K562 (cell line): ENCODE measurements around the gene MON1A. TPM values are rescaled to one million over a fixed set of nuclear protein-coding genes. Genes with fewer than 3 reads are reported as not detected.

Source experiments
- ARID1B ChIP-seq: fragments of 450-650 bp; IDR thresholded peaks from 2 replicates; pipeline ENCODE4 v1.6.1; 2016; ENCODE audit warnings: antibody characterized with exemption, mild to moderate bottlenecking, inconsistent platforms
- BDP1 ChIP-seq: IDR thresholded peaks from 3 replicates; pipeline ENCODE4 v1.6.1; 2011; ENCODE audit not compliant: insufficient read length, insufficient read depth
- CUX1 ChIP-seq: fragments of 200-800 bp; sonication (Bioruptor generic); IDR thresholded peaks from 2 replicates; pipeline ENCODE4 v1.6.1; 2016; ENCODE audit warnings: missing genetic modification characterization, missing compliant biosample characterization
- EGR1 ChIP-seq: fragments of 450-650 bp; conservative IDR thresholded peaks from 2 replicates; pipeline ENCODE4 v1.6.1; 2017; ENCODE audit warnings: mild to moderate bottlenecking
- JUN ChIP-seq, 2 experiments: sonication (generic) in 1 of 2; formaldehyde crosslinking in 1 of 2; IDR thresholded peaks; 2 replicates each; pipeline versions ENCODE4 v1.6.1 to v1.8.0; 2012 to 2022; ENCODE audit warnings: borderline replicate concordance in 2 of 2, mild to moderate bottlenecking in 2 of 2, improper control_type of control experiment in 1 of 2, low read depth in 1 of 2, low read length in 1 of 2, missing genetic modification reagents in 1 of 2
- LEF1 ChIP-seq: fragments of 450-650 bp; IDR thresholded peaks from 2 replicates; pipeline ENCODE4 v1.6.1; 2016; ENCODE audit warnings: mild to moderate bottlenecking
- MECOM ChIP-seq: fragments of 250-450 bp; sonication (Bioruptor Pico); IDR thresholded peaks from 2 replicates; pipeline ENCODE4 v1.8.0; 2022; ENCODE audit warnings: inconsistent platforms
- RBBP5 ChIP-seq: fragments of 200-600 bp; sonication (generic); IDR thresholded peaks from 2 replicates; pipeline ENCODE4 v1.6.1; 2012; ENCODE audit warnings: borderline replicate concordance, mild to moderate bottlenecking, low read length, control low read depth, inconsistent platforms; ENCODE audit not compliant: insufficient read depth, poor library complexity, severe bottlenecking
- SP1 ChIP-seq: sonication (generic); formaldehyde crosslinking; IDR thresholded peaks from 2 replicates; pipeline ENCODE4 v1.8.1; 2022; ENCODE audit warnings: mild to moderate bottlenecking, missing genetic modification reagents
- SUPT5H ChIP-seq: fragments of 450-650 bp; IDR thresholded peaks from 2 replicates; pipeline ENCODE4 v1.6.1; 2016
- TCFL5 ChIP-seq: fragments of 250-450 bp; sonication (Bioruptor Pico); conservative IDR thresholded peaks from 2 replicates; pipeline ENCODE4 v1.6.1; 2021; ENCODE audit warnings: mild to moderate bottlenecking, moderate library complexity, matching md5 sums
- THRA ChIP-seq: fragments of 450-650 bp; IDR thresholded peaks from 2 replicates; pipeline ENCODE4 v1.6.1; 2017; ENCODE audit warnings: mild to moderate bottlenecking, moderate library complexity
- XRCC4 ChIP-seq: IDR thresholded peaks from one replicate; pipeline ENCODE4 v1.6.1; 2011; ENCODE audit not compliant: insufficient read depth, insufficient read length; ENCODE audit errors: extremely low read depth
- ZBTB9 ChIP-seq: fragments of 450-650 bp; formaldehyde crosslinking; IDR thresholded peaks from 2 replicates; pipeline ENCODE4 v1.4.0; 2020; ENCODE audit warnings: mild to moderate bottlenecking, moderate library complexity
- ZFP30 ChIP-seq: fragments of 250-450 bp; sonication (Bioruptor Pico); IDR thresholded peaks from 2 replicates; pipeline ENCODE4 v1.8.0; 2022; ENCODE audit warnings: moderate library complexity, mild to moderate bottlenecking, inconsistent platforms, borderline replicate concordance
- ZNF174 ChIP-seq: fragments of 250-450 bp; sonication (Bioruptor Pico); IDR thresholded peaks from 2 replicates; pipeline ENCODE4 v1.4.0; 2020; ENCODE audit warnings: mild to moderate bottlenecking
- ZNF785 ChIP-seq: fragments of 250-450 bp; sonication (Bioruptor Pico); IDR thresholded peaks from 2 replicates; pipeline ENCODE4 v1.4.0; 2020; ENCODE audit warnings: mild to moderate bottlenecking
- ZNF79 ChIP-seq: fragments of 250-450 bp; sonication (Bioruptor Pico); IDR thresholded peaks from 2 replicates; pipeline ENCODE4 v1.4.0; 2020; ENCODE audit warnings: low read depth, mild to moderate bottlenecking, moderate library complexity
- polyA plus RNA-seq, 8 experiments: library from polyadenylated mRNA; depleted of rRNA in 4 of 8; stranded (reverse) in 5 of 8; unstranded in 3 of 8; fragments of >200 nt; fragmentation: Nextera tagmentation in 2 of 8; fragmentation: Illumina TruSeq in 1 of 8; extraction: Ambion mirVana in 2 of 8; extraction: Trizol in 1 of 8; gene quantifications; 2 replicates each; pipeline versions ENCODE4 v1.2.1 to v1.2.3, GENCODE V29; 2011 to 2014; ENCODE audit warnings: inconsistent platforms in 1 of 8, missing spikeins in 1 of 8
- total RNA-seq, 7 experiments: library from RNA; depleted of rRNA in 6 of 7; stranded (reverse); fragments of >200 nt in 6 of 7; fragmentation: Illumina TruSeq in 2 of 7; extraction: Trizol in 2 of 7; gene quantifications; 2 replicates each; pipeline versions ENCODE4 v1.2.1 to v1.2.3, GENCODE V29; 2011 to 2021; ENCODE audit warnings: low replicate concordance in 1 of 7
- TF ChIP-seq, protein P1 (sequence below): sonication (generic); formaldehyde crosslinking; IDR thresholded peaks from 2 replicates; pipeline ENCODE4 v1.8.1; 2023; ENCODE audit warnings: mild to moderate bottlenecking, missing genetic modification reagents
- TF ChIP-seq, protein P2 (sequence below): sonication (generic); IDR thresholded peaks from 2 replicates; pipeline ENCODE4 v1.6.1; 2016

MON1A gene
- total and polyA plus RNA-seq, 9 of the 15 experiments (the other 6 are each of a cell fraction or from before 2014, with no cell fraction given) = 1.1 to 13.8 (median 6.8) TPM

DNA sequence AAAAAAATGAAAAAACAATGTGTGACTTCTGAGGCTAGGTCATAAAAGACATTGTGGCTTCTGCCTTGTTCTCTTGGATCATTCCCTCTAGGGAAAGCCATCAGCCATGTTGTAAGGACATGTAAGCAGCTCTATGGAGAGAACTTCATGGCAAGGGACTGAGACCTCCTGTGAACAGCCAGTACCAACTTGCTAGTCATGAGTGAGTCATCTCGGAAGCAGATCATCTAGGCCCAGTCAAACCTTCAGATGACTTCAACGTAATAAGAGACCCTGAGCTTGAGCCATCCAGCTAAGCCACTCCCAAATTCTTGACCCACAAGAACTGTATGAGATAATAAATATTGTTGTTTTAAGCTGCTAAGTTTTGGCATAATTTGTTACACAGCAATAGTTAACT is 4.9 kb downstream of the MON1A start (continued):
- no peak for TF ChIP-seq ZBTB9
- TF ChIP-seq THRA = no peak
- TF ChIP-seq, protein P1, sequence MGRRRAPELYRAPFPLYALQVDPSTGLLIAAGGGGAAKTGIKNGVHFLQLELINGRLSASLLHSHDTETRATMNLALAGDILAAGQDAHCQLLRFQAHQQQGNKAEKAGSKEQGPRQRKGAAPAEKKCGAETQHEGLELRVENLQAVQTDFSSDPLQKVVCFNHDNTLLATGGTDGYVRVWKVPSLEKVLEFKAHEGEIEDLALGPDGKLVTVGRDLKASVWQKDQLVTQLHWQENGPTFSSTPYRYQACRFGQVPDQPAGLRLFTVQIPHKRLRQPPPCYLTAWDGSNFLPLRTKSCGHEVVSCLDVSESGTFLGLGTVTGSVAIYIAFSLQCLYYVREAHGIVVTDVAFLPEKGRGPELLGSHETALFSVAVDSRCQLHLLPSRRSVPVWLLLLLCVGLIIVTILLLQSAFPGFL = no peak
- no peak for TF ChIP-seq ZNF785
- TF ChIP-seq BDP1 = no peak
- TF ChIP-seq RBBP5 = no peak
- TF ChIP-seq, protein P2, sequence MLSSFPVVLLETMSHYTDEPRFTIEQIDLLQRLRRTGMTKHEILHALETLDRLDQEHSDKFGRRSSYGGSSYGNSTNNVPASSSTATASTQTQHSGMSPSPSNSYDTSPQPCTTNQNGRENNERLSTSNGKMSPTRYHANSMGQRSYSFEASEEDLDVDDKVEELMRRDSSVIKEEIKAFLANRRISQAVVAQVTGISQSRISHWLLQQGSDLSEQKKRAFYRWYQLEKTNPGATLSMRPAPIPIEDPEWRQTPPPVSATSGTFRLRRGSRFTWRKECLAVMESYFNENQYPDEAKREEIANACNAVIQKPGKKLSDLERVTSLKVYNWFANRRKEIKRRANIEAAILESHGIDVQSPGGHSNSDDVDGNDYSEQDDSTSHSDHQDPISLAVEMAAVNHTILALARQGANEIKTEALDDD = peak; percentile 89
- TF ChIP-seq JUN (IDR thresholded peaks at IDR 0.05; ENCODE audit: borderline replicate concordance, low read depth, low read length) = peak; percentile 77
- TF ChIP-seq JUN (CRISPR knock-in tag; IDR thresholded peaks at IDR 0.05; ENCODE audit: borderline replicate concordance) = no peak
- TF ChIP-seq XRCC4 = no peak
- peak; percentile 51; the same call in 1 of the 2 replicates for TF ChIP-seq ARID1B
- no peak for TF ChIP-seq TCFL5 (CRISPR knock-in tag)
- no peak for TF ChIP-seq LEF1
- no peak for TF ChIP-seq SUPT5H
- no peak for TF ChIP-seq SP1 (CRISPR knock-in tag)
- TF ChIP-seq ZFP30 (CRISPR knock-in tag) = no peak
- TF ChIP-seq ZNF79 = no peak
- TF ChIP-seq ZNF174 (CRISPR knock-in tag) = no peak
- TF ChIP-seq MECOM (CRISPR knock-in tag) = no peak
- no peak for TF ChIP-seq EGR1
- TF ChIP-seq CUX1 (CRISPR knock-in tag) = no peak
